ENCODE results near the gene UBALD1.

The UBALD1 gene

DNA sequence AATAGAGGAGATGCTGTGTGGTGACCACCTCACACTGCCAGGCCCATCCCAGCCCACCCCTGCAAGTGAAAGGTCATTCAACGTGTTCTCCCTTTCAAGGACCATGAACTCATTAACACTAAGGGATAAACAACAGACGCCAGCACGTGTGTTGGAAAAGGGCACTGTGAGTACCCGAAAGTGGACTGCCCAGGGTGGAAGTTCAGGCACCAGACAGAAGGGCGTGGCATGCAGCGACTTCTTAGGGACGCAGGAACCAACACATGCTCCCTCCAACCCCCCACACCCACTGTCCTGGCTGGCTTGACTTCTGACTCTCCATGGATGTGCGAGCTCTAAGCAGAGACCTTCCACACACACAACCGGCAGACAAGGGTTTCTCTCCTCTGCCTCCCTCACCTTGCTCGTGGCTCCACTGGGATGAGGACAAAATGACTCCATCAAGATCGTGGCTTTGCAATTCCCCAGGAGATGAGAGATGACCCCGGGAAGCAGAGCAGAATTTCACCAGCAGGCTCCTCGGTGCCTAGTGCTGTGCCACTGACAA, 11.0 kb downstream of the UBALD1 start:
- H3K4me3 ChIP-seq (ENCODE audit: low read depth, low read length), result no peak overlapping the region
- TF ChIP-seq, protein P1, sequence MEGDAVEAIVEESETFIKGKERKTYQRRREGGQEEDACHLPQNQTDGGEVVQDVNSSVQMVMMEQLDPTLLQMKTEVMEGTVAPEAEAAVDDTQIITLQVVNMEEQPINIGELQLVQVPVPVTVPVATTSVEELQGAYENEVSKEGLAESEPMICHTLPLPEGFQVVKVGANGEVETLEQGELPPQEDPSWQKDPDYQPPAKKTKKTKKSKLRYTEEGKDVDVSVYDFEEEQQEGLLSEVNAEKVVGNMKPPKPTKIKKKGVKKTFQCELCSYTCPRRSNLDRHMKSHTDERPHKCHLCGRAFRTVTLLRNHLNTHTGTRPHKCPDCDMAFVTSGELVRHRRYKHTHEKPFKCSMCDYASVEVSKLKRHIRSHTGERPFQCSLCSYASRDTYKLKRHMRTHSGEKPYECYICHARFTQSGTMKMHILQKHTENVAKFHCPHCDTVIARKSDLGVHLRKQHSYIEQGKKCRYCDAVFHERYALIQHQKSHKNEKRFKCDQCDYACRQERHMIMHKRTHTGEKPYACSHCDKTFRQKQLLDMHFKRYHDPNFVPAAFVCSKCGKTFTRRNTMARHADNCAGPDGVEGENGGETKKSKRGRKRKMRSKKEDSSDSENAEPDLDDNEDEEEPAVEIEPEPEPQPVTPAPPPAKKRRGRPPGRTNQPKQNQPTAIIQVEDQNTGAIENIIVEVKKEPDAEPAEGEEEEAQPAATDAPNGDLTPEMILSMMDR (IDR thresholded peaks at IDR 0.05; ENCODE audit: insufficient read depth, low read depth, low read length, missing control alignments), result no peak
- DNase-seq (ENCODE audit: low read depth), result no peak

- H3K4me3 ChIP-seq (ENCODE audit: low read depth, low read length), result no peak overlapping the region
- DNase-seq (ENCODE audit: low read depth), result no peak
- TF ChIP-seq, protein P1 (IDR thresholded peaks at IDR 0.05; ENCODE audit: insufficient read depth, low read depth, low read length, missing control alignments), result no peak
These were observed 12.4 kb downstream of the UBALD1 start for GRCh38 chr16:4602331-4602730.

- H3K4me3 ChIP-seq (ENCODE audit: low read depth, low read length), result no peak overlapping the region
- no peak for DNase-seq (ENCODE audit: low read depth)
- TF ChIP-seq, protein P1 (IDR thresholded peaks at IDR 0.05; ENCODE audit: insufficient read depth, low read depth, low read length, missing control alignments), result no peak
These were observed 12.9 kb downstream of the UBALD1 start for GRCh38 chr16:4601864-4602186.

- H3K4me3 ChIP-seq (ENCODE audit: low read depth, low read length), result no peak overlapping the region
- DNase-seq (ENCODE audit: low read depth), result no peak
- TF ChIP-seq, protein P1 (IDR thresholded peaks at IDR 0.05; ENCODE audit: insufficient read depth, low read depth, low read length, missing control alignments), result no peak
These were observed 13.4 kb downstream of the UBALD1 start for GRCh38 chr16:4601036-4601863.

DNA sequence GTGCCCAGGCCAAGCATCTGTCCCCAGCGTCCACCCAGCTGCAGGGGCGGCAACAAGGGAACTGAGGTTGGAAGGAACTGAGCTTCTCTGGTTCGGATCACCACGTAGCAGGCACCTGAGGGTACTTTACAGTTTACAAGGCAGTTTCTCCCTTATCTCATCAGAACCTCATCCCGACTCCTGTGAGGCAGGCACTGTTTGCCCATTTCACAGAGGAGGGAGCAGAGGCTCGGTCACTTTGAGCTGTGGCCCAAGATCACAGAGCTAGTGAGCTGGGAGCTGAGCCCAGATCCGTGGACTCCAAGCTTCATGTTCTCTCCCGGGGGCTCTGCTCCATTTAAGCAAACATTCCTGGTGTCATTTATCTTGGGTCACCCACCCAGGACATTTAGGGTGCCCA, 15.1 kb downstream of the UBALD1 start:
- H3K4me3 ChIP-seq (ENCODE audit: low read depth, low read length), result no peak overlapping the region
- DNase-seq (ENCODE audit: low read depth), result no peak
- TF ChIP-seq, protein P1 (IDR thresholded peaks at IDR 0.05; ENCODE audit: insufficient read depth, low read depth, low read length, missing control alignments), result no peak

DNA sequence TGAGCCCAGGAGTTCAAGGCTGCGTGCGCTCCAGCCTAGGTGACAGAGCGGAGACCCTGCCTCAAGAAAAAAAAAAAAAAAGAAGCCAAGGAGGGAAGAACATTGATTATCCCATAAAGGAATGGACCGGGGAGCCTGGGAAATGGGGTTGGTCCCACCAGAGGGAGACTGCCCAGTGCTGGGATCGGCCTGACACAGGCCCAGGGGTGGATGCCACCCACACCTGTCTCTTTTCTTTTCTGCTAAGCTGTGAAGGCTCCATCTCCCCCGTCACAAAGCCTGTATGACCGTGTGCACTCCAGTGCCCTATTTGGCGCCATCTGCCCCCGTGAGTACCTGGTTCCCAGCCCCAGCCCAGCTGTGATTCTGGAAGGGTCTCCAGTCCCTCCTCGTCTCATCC, 15.7 kb downstream of the UBALD1 start:
- no peak overlapping the region for H3K4me3 ChIP-seq (ENCODE audit: low read depth, low read length)
- TF ChIP-seq, protein P1 (IDR thresholded peaks at IDR 0.05; ENCODE audit: insufficient read depth, low read depth, low read length, missing control alignments), result no peak
- DNase-seq (ENCODE audit: low read depth), result no peak

GRCh38 chr16:4597174-4597573, 17.5 kb downstream of the UBALD1 start:
- DNase-seq (ENCODE audit: low read depth), result no peak
- H3K4me3 ChIP-seq (ENCODE audit: low read depth, low read length), result no peak overlapping the region
- TF ChIP-seq, protein P1 (IDR thresholded peaks at IDR 0.05; ENCODE audit: insufficient read depth, low read depth, low read length, missing control alignments), result no peak

Measured in GM12865 (cell line).